Left lung (tissue), 10 donors: ENCODE data around the gene EVI2B. TPM values are rescaled to one million over a fixed set of nuclear protein-coding genes. Genes with fewer than 3 reads are reported as not detected.

Experiments used
- ATAC-seq: fragments of 200-7000 bp; cut with Tn5 transposase; one replicate; pipeline ENCODE4 v1.9.1; 2020; ENCODE audit warnings: moderate library complexity
- DNase-seq, 4 donors: peaks; one replicate each; pipeline ENCODE4 v3.0.0-alpha.2; 2013 to 2020
- H3K27ac ChIP-seq, 2 donors: fragments of 200-600 bp; sonication (generic) in 1 of 2; one replicate each; pipeline versions ENCODE4 v1.5.0 to v1.8.0; 2020 to 2021
- H3K27me3 ChIP-seq, 2 donors: fragments of 200-600 bp; sonication (generic) in 1 of 2; one replicate each; pipeline versions ENCODE4 v1.5.0 to v1.8.0; 2020 to 2021
- H3K36me3 ChIP-seq, 2 donors: fragments of 200-600 bp; sonication (generic) in 1 of 2; one replicate each; pipeline versions ENCODE4 v1.5.0 to v1.8.0; 2020 to 2021
- H3K4me1 ChIP-seq, 2 donors: fragments of 200-600 bp; one replicate each; pipeline ENCODE4 v1.8.0; 2021
- H3K4me3 ChIP-seq, 2 donors: fragments of 200-600 bp; sonication (generic) in 1 of 2; one replicate each; pipeline versions ENCODE4 v1.5.0 to v1.8.0; 2020 to 2021; ENCODE audit warnings: mild to moderate bottlenecking in 1 of 2
- H3K9me3 ChIP-seq, 2 donors: fragments of 200-600 bp; sonication (generic) in 1 of 2; one replicate each; pipeline versions ENCODE4 v1.5.0 to v1.8.0; 2020 to 2021
- intact Hi-C, 2 donors: fragments of 100-400 bp; cut with DNase I; formaldehyde crosslinking; loops; one replicate each; pipeline versions ENCODE4 v1.11.2 to v1.14.2; 2022
- polyA plus RNA-seq, 6 donors: library from polyadenylated mRNA; unstranded; fragments of 120-200 nt; gene quantifications; one replicate each; pipeline ENCODE4 v1.2.1, GENCODE V29; 2013; ENCODE audit not compliant: insufficient read length in 6 of 6
- total RNA-seq, 2 donors: library from RNA; stranded (reverse); fragmentation: NEBNext Ultra II Directional; extraction: Animal tissue kit (Norgen Biotek cat#: 25700); gene quantifications; one replicate each; pipeline ENCODE4 v1.2.1, GENCODE V29; 2021
- TF ChIP-seq, protein P1 (sequence below), 2 donors: fragments of 200-600 bp; sonication (generic) in 1 of 2; IDR thresholded peaks; one replicate each; pipeline versions ENCODE4 v1.5.0 to v1.8.0; 2021; ENCODE audit warnings: antibody characterized with exemption in 2 of 2
- donor health status: DM: no; HTN: yes; CAD: no.
- donor health status: DM: no; HTN: no; CAD: no.

The EVI2B gene
- total and polyA plus RNA-seq, 8 donors: 2.2 to 80.4 (median 2.9) TPM

DNA sequence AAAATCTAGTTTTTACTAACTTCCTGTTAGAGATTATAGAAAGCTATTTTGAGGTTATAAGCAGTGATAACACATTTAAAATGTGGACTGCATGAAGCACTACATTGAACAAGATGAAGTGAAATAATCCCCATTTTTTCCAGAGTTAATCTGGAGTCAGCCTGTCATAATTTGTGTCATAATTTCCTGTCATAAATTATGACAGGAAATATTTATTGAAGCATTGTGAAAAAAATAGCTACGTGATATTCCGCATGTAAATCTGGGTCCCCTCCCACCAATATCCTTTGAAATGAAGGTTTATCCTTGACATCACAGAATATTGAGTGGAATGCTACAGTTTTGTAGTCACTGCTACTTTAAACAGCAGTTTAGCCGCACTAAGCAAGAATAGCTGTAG is 56.9 kb downstream of the EVI2B start:
- ATAC-seq (no peak), DNase-seq (no peak)
- Histone ChIP-seq H3K4me1 (no peaks in the 10 kb centered on the region), H3K27me3 (no peaks in the 10 kb centered on the region), H3K27ac (no peak overlapping the region), H3K36me3 (peaks cover 0 to 13% of the 10 kb centered on the region in 2 donors), H3K9me3 (no peaks in the 10 kb centered on the region), H3K4me3 (no peak overlapping the region)
- TF ChIP-seq, protein P1, sequence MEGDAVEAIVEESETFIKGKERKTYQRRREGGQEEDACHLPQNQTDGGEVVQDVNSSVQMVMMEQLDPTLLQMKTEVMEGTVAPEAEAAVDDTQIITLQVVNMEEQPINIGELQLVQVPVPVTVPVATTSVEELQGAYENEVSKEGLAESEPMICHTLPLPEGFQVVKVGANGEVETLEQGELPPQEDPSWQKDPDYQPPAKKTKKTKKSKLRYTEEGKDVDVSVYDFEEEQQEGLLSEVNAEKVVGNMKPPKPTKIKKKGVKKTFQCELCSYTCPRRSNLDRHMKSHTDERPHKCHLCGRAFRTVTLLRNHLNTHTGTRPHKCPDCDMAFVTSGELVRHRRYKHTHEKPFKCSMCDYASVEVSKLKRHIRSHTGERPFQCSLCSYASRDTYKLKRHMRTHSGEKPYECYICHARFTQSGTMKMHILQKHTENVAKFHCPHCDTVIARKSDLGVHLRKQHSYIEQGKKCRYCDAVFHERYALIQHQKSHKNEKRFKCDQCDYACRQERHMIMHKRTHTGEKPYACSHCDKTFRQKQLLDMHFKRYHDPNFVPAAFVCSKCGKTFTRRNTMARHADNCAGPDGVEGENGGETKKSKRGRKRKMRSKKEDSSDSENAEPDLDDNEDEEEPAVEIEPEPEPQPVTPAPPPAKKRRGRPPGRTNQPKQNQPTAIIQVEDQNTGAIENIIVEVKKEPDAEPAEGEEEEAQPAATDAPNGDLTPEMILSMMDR (IDR thresholded peaks at IDR 0.05): no peak
- intact Hi-C loops: no loop called here

DNA sequence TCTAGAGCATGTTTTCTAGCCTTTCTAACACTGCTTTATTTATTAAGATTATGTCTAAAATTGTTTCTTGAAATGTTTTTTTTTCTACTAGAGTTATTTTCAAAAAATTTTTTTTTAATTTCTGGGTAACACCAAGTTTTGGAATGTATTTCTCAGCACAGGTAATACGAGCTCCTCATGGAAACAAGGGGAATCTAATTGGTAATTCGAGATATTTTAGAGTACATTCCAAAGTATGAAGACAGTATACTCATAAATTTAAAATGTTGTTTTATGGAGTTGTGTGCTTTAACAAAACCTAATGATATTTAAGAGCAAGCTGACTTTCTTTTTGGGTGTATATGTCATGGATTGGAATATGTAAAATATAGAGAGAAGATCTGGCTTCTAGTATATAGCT is 59.2 kb downstream of the EVI2B start:
- no peak for ATAC-seq
- intact Hi-C loops: no loop called here
- Histone ChIP-seq H3K9me3 (no peaks in the 10 kb centered on the region), H3K36me3 (no peaks in the 10 kb centered on the region), H3K27ac (no peak overlapping the region), H3K27me3 (no peaks in the 10 kb centered on the region), H3K4me3 (no peak overlapping the region), H3K4me1 (no peaks in the 10 kb centered on the region)
- no peak for DNase-seq
- TF ChIP-seq, protein P1 (IDR thresholded peaks at IDR 0.05): no peak

Other genes starting within 250 kb of the EVI2B start
- 10 to 100 TPM; 54.7 to 57.5 TPM for gene NF1, start 219.1 kb downstream of the EVI2B start, total RNA-seq
- 10 to 100 TPM; 45.0 to 57.7 (median 48.6) TPM for gene NF1, start 219.1 kb downstream of the EVI2B start, polyA plus RNA-seq
- gene OMG, start 16.8 kb downstream of the EVI2B start, total RNA-seq: 10 to 100 TPM in 1 of 2 donors, 1 to 10 TPM in 1; 5.0 to 10.7 TPM
- gene OMG, start 16.8 kb downstream of the EVI2B start, polyA plus RNA-seq: 1 to 10 TPM; 3.1 to 8.5 (median 4.4) TPM
- 10 to 100 TPM; 16.4 to 30.9 TPM for gene EVI2A, start 7.6 kb upstream of the EVI2B start, total RNA-seq
- 1 to 10 TPM; 1.9 to 4.0 (median 2.4) TPM for gene EVI2A, start 7.6 kb upstream of the EVI2B start, polyA plus RNA-seq
- gene RAB11FIP4, start 77.6 kb upstream of the EVI2B start, total RNA-seq: 10 to 100 TPM; 13.5 to 19.9 TPM
- gene RAB11FIP4, start 77.6 kb upstream of the EVI2B start, polyA plus RNA-seq: 1 to 10 TPM; 7.2 to 8.3 (median 8.1) TPM